ENCODE data around the gene CDC25A.

DNA sequence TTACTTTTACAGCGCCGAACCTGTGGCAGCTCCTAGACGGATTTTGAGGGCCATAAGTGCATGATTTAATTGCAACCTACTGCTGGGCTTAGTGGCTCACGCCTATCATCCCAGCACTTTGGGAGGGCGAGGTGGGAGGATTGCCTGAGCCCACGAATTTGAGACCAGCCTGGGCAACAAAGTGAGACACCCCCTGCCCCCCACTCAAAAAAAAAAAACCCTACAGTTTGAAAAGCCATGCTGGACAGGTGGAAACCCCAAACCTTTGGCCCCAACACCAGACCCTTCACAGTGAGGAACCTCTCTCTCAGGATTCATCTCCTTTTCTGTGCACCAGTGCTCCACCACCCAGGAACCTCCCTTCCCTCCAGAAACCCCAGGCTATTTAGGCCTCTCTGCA lies 1.1 kb upstream of the CDC25A start:
- TF ChIP-seq CTCF (IDR thresholded peaks at IDR 0.05) (no peak), EP300 (IDR thresholded peaks at IDR 0.05) (no peak), POLR2A (IDR thresholded peaks at IDR 0.05) (no peak), POLR2AphosphoS5 (IDR thresholded peaks at IDR 0.05) (no peak)
